HepG2 (cell line): ENCODE measurements around the gene SDK2. TPM values are rescaled to one million over a fixed set of nuclear protein-coding genes. Genes with fewer than 3 reads are reported as not detected.

Source experiments
- ATAC-seq: fragments of 200-7000 bp; cut with Tn5 transposase; 3 replicates; pipeline ENCODE4 v1.9.1; 2020; ENCODE audit warnings: mild to moderate bottlenecking, moderate library complexity
- BruUV-seq: library from RNA; stranded (reverse); fragments of 400-500 nt; replicated peaks from 2 replicates; lab custom pipeline; 2021; lab: Mats Ljungman, UMichigan
- CTCF ChIA-PET: fragments of 300-600 bp; formaldehyde crosslinking; extraction: SDS; loops from one replicate; lab custom pipeline; 2021; ENCODE audit warnings: low total read pairs, inconsistent platforms, low intra/inter-chr PET ratio; lab: Yijun Ruan, JAX
- POLR2A ChIA-PET: fragments of 350-600 bp; sonication (Branson Sonifier 250); formaldehyde crosslinking; loops from one replicate; lab custom pipeline; 2020; ENCODE audit warnings: antibody characterized with exemption, inconsistent platforms; lab: Yijun Ruan, JAX
- DNase-seq: peaks from one replicate; pipeline ENCODE4 v3.0.0-alpha.2; 2015; ENCODE audit warnings: low spot score
- FAIRE-seq: peaks from 3 replicates; lab custom pipeline; 2011; peaks lifted over from hg19 to GRCh38; lab: Jason Lieb, UNC
- H2AFZ ChIP-seq: one replicate; pipeline ENCODE4 v1.6.1; 2011; ENCODE audit warnings: low read length, inconsistent platforms
- H3K27ac ChIP-seq: fragments of 300-600 bp; 3 replicates; pipeline ENCODE4 v1.8.0; 2011; ENCODE audit warnings: mixed run types, mild to moderate bottlenecking, mixed read lengths, low read length, inconsistent platforms; ENCODE audit not compliant: insufficient read depth; ENCODE audit errors: extremely low read length
- H3K27me3 ChIP-seq, 2 experiments: fragments of 200-600 bp in 1 of 2; 2 replicates in 1 of 2; 3 replicates in 1 of 2; pipeline versions ENCODE4 v1.6.0 to v1.8.0; 2011; ENCODE audit warnings: low read length in 2 of 2, mild to moderate bottlenecking in 2 of 2, moderate library complexity in 2 of 2, inconsistent platforms in 1 of 2; ENCODE audit not compliant: insufficient read depth in 2 of 2, control insufficient read depth in 1 of 2
- H3K36me3 ChIP-seq, 2 experiments: fragments of 200-600 bp in 1 of 2; replicated peaks in 1 of 2; 2 replicates in 1 of 2; 3 replicates in 1 of 2; pipeline versions ENCODE4 v1.5.1 to v1.8.0; 2011; ENCODE audit warnings: low read length in 2 of 2, inconsistent platforms in 1 of 2; ENCODE audit not compliant: insufficient read depth in 2 of 2, control insufficient read depth in 1 of 2
- H3K4me1 ChIP-seq: 2 replicates; pipeline ENCODE4 v1.5.1; 2012; ENCODE audit warnings: low read length, inconsistent platforms; ENCODE audit not compliant: insufficient read depth
- H3K4me2 ChIP-seq: 2 replicates; pipeline ENCODE4 v1.6.0; 2011; ENCODE audit warnings: low read depth, low read length, inconsistent platforms
- H3K4me3 ChIP-seq, 3 experiments: fragments of 200-600 bp in 1 of 3; sonication (generic), shearing (Covaris generic) in 1 of 3; replicated peaks in 1 of 3; 2 replicates each; pipeline ENCODE4 v1.5.1; 2011 to 2016; ENCODE audit warnings: low read length in 3 of 3, inconsistent platforms in 2 of 3, low read depth in 2 of 3, mild to moderate bottlenecking in 2 of 3, control low read depth in 1 of 3, mixed read lengths in 1 of 3; ENCODE audit not compliant: insufficient read depth in 1 of 3
- H3K79me2 ChIP-seq: one replicate; pipeline ENCODE4 v1.6.1; 2011; ENCODE audit warnings: low read length, inconsistent platforms; ENCODE audit not compliant: insufficient read depth
- H3K9ac ChIP-seq: 2 replicates; pipeline ENCODE4 v1.6.0; 2011; ENCODE audit warnings: mild to moderate bottlenecking, low read depth, low read length, inconsistent platforms; ENCODE audit not compliant: insufficient read depth
- H3K9me3 ChIP-seq: 2 replicates; pipeline ENCODE4 v1.5.1; 2012; ENCODE audit warnings: mild to moderate bottlenecking, low read length
- H4K20me1 ChIP-seq: 2 replicates; pipeline ENCODE4 v1.6.0; 2011; ENCODE audit warnings: inconsistent platforms, mild to moderate bottlenecking, low read length, moderate library complexity; ENCODE audit not compliant: insufficient read depth
- CTCF ChIP-seq: sonication (generic); formaldehyde crosslinking; IDR thresholded peaks from 2 replicates; pipeline ENCODE4 v1.5.0; 2020; ENCODE audit warnings: mild to moderate bottlenecking, missing genetic modification reagents, moderate library complexity
- E2F2 ChIP-seq: sonication (generic); formaldehyde crosslinking; IDR thresholded peaks from 2 replicates; pipeline ENCODE4 v1.4.0; 2020; ENCODE audit warnings: missing genetic modification reagents, borderline replicate concordance
- EED ChIP-seq: sonication (generic); formaldehyde crosslinking; IDR thresholded peaks from 2 replicates; pipeline ENCODE4 v1.5.0; 2020; ENCODE audit warnings: mild to moderate bottlenecking, missing genetic modification reagents
- ETV6 ChIP-seq: sonication (generic); formaldehyde crosslinking; conservative IDR thresholded peaks from 2 replicates; pipeline ENCODE4 v1.4.0; 2020; ENCODE audit warnings: missing genetic modification reagents
- HCFC1 ChIP-seq: fragments of 150-350 bp; IDR thresholded peaks from 2 replicates; pipeline ENCODE4 v1.6.1; 2014; ENCODE audit warnings: low read depth, low read length
- LBX2 ChIP-seq: sonication (generic); formaldehyde crosslinking; IDR thresholded peaks from 2 replicates; pipeline ENCODE4 v1.5.0; 2020; ENCODE audit warnings: missing genetic modification reagents, mild to moderate bottlenecking, borderline replicate concordance
- NCOA1 ChIP-seq: sonication (generic); formaldehyde crosslinking; IDR thresholded peaks from 2 replicates; pipeline ENCODE4 v1.9.0; 2021; ENCODE audit warnings: missing genetic modification reagents
- NR2C2 ChIP-seq: sonication (generic); formaldehyde crosslinking; IDR thresholded peaks from 2 replicates; pipeline ENCODE4 v1.4.0; 2020; ENCODE audit warnings: missing genetic modification reagents, mild to moderate bottlenecking, moderate library complexity, borderline replicate concordance
- NR2F6 ChIP-seq, 2 experiments: IDR thresholded peaks; 2 replicates each; pipeline ENCODE4 v1.6.1; 2016; ENCODE audit warnings: antibody characterized with exemption in 1 of 2, mild to moderate bottlenecking in 1 of 2
- RFX1 ChIP-seq: fragments of 450-650 bp; IDR thresholded peaks from 2 replicates; pipeline ENCODE4 v1.6.1; 2017
- U2AF2 ChIP-seq: fragments of 200-400 bp; formaldehyde crosslinking; IDR thresholded peaks from 2 replicates; pipeline ENCODE4 v1.6.1; 2017; ENCODE audit warnings: low read depth, mild to moderate bottlenecking, low read length
- XRCC5 ChIP-seq: fragments of 200-400 bp; formaldehyde crosslinking; optimal IDR thresholded peaks from 2 replicates; pipeline ENCODE3; 2017; ENCODE audit warnings: mild to moderate bottlenecking, low read length
- ZNF263 ChIP-seq: sonication (generic); formaldehyde crosslinking; IDR thresholded peaks from 2 replicates; pipeline ENCODE4 v1.4.0; 2020; ENCODE audit warnings: missing genetic modification reagents
- ZNF281 ChIP-seq: sonication (generic); formaldehyde crosslinking; IDR thresholded peaks from 2 replicates; pipeline ENCODE4 v1.4.0; 2020; ENCODE audit warnings: missing genetic modification reagents, borderline replicate concordance
- ZNF629 ChIP-seq: sonication (generic); formaldehyde crosslinking; conservative IDR thresholded peaks from 2 replicates; pipeline ENCODE4 v1.5.0; 2020; ENCODE audit warnings: missing genetic modification reagents
- ZNF770 ChIP-seq: sonication (generic); formaldehyde crosslinking; IDR thresholded peaks from 2 replicates; pipeline ENCODE4 v1.5.0; 2020; ENCODE audit warnings: mild to moderate bottlenecking, missing genetic modification reagents
- WGBS: methylation state at CpG from one replicate; pipeline ENCODE4 v1.1.6; 2017; ENCODE audit warnings: low lambda C conversion rate; 5-methylcytosine and 5-hydroxymethylcytosine counted together
- in situ Hi-C: cut with HindIII; loops from 2 replicates; pipeline ENCODE4 v1.10.0; 2017; ENCODE audit warnings: low pct_unique_long_range_greater_than_20kb; ENCODE audit not compliant: extremely low pct_ligation_motif_present
- intact Hi-C: fragments of 100-400 bp; cut with micrococcal nuclease; formaldehyde crosslinking; loops from one replicate; pipeline ENCODE4 v1.10.0; 2022; ENCODE audit not compliant: unreplicated experiment
- polyA plus RNA-seq, 8 experiments: library from polyadenylated mRNA; depleted of rRNA in 3 of 8; stranded (reverse) in 7 of 8; unstranded in 1 of 8; fragments of >200 nt; fragmentation: Illumina TruSeq in 4 of 8; extraction: Trizol in 4 of 8; gene quantifications; 2 replicates each; pipeline versions ENCODE4 v1.2.1 to v1.2.3, GENCODE V29; 2011 to 2016; ENCODE audit warnings: low read depth in 4 of 8, missing spikeins in 1 of 8, mixed read lengths in 1 of 8; ENCODE audit not compliant: insufficient read depth in 1 of 8
- total RNA-seq, 5 experiments: library from RNA; depleted of rRNA; stranded (reverse); fragments of >200 nt; fragmentation: Illumina TruSeq; extraction: Trizol; gene quantifications; 2 replicates each; pipeline ENCODE4 v1.2.3, GENCODE V29; 2016; ENCODE audit warnings: low read depth in 1 of 5

Gene SDK2
- total and polyA plus RNA-seq, 2 of the 13 experiments (the other 11 are each of a cell fraction or from before 2014, with no cell fraction given), result not detected

GRCh38 chr17:73466704-73467433, 177.4 kb downstream of the SDK2 start:
- ATAC-seq, result peak; percentile 69
- TF ChIP-seq NR2F6 (IDR thresholded peaks at IDR 0.05), result 0 out of 2 replicates have a peak, but pooled peaks have one; percentile 22
- TF ChIP-seq NR2F6 (CRISPR knock-in tag; IDR thresholded peaks at IDR 0.05), result no peak
- peak; percentile 25 for TF ChIP-seq XRCC5
- TF ChIP-seq ZNF281 (CRISPR knock-in tag), result no peak
- no peak for TF ChIP-seq ZNF770 (CRISPR knock-in tag)
- TF ChIP-seq ETV6 (CRISPR knock-in tag), result no peak
- TF ChIP-seq EED, result no peak
- TF ChIP-seq ZNF263, result peak; percentile 60; the same call in 1 of the 2 replicates
- TF ChIP-seq LBX2 (CRISPR knock-in tag), result no peak
- TF ChIP-seq HCFC1, result no peak
- peak; percentile 59; the same call in 1 of the 2 replicates for TF ChIP-seq NR2C2 (CRISPR knock-in tag)
- TF ChIP-seq RFX1, result no peak
- no peak for TF ChIP-seq E2F2 (CRISPR knock-in tag)
- TF ChIP-seq NCOA1 (CRISPR knock-in tag), result no peak
- no peak for TF ChIP-seq U2AF2
- peak; percentile 75 for TF ChIP-seq ZNF629
- peak; percentile 39 for TF ChIP-seq CTCF

More at GRCh38 chr17:73466704-73467433, 177.4 kb downstream of the SDK2 start:
- no peak overlapping the region for H3K27ac ChIP-seq
- WGBS, result 16% methylated on average over 15 of the region's 15 CpGs
- H3K36me3 ChIP-seq, result no peaks in the 10 kb centered on the region
- no peaks in the 10 kb centered on the region for H3K9me3 ChIP-seq
- FAIRE-seq (peak; percentile 36), DNase-seq (peak; percentile 14)
- in situ Hi-C loops (no loop called here), intact Hi-C loops (no loop called here)
- H4K20me1 ChIP-seq, result no peaks in the 10 kb centered on the region
- no peaks in the 10 kb centered on the region for H3K79me2 ChIP-seq
- H3K4me1 ChIP-seq, result no peaks in the 10 kb centered on the region
- no peak overlapping the region for H3K9ac ChIP-seq
- no peak overlapping the region for H2AFZ ChIP-seq
- H3K4me3 ChIP-seq, result no peak overlapping the region
- H3K27me3 ChIP-seq, result peaks cover 0 to 48% of the 10 kb centered on the region in 2 experiments; a peak in 4 of 5 replicates
- H3K4me2 ChIP-seq, result no peak overlapping the region
- no TSS peak for BruUV-seq
- CTCF ChIA-PET, result no interaction called here
- POLR2A ChIA-PET, result no interaction called here
